Activated T-helper 1 cell treated with anti-CD3 and anti-CD28 coated beads, Interleukin-2, amount 50 U/mL, for 16 hours (primary cell): Measurements from ENCODE around the gene CAMK2A.

Source experiments
- DNase-seq, 2 donors: peaks; one replicate each; pipeline ENCODE4 v3.0.0-alpha.2; 2020; ENCODE audit warnings: low read depth in 1 of 2, low spot score in 1 of 2

The CAMK2A gene

GRCh38 chr5:150279330-150280020 lies 10.1 kb downstream of the CAMK2A start:
- no peak for DNase-seq

GRCh38 chr5:150278916-150279315 lies 10.7 kb downstream of the CAMK2A start:
- DNase-seq, result no peak

- no peak for DNase-seq
Measured at GRCh38 chr5:150278046-150278730, 11.4 kb downstream of the CAMK2A start.

- no peak for DNase-seq
Measured at GRCh38 chr5:150277043-150277442, 12.5 kb downstream of the CAMK2A start.

- no peak for DNase-seq
Measured at GRCh38 chr5:150274811-150275210, 14.8 kb downstream of the CAMK2A start.

- no peak for DNase-seq
Measured at GRCh38 chr5:150272531-150272930, 17.0 kb downstream of the CAMK2A start.

GRCh38 chr5:150271923-150272322 lies 17.6 kb downstream of the CAMK2A start:
- no peak for DNase-seq

GRCh38 chr5:150271296-150271692 lies 18.3 kb downstream of the CAMK2A start:
- no peak for DNase-seq

- DNase-seq, result no peak
Measured at GRCh38 chr5:150270541-150271295, 18.9 kb downstream of the CAMK2A start.

GRCh38 chr5:150266871-150267291 lies 22.7 kb downstream of the CAMK2A start:
- no peak for DNase-seq

GRCh38 chr5:150265870-150266383 lies 23.6 kb downstream of the CAMK2A start:
- no peak for DNase-seq

- DNase-seq, result no peak
Measured at GRCh38 chr5:150264667-150265603, 24.6 kb downstream of the CAMK2A start.

GRCh38 chr5:150263801-150264621 lies 25.6 kb downstream of the CAMK2A start:
- no peak for DNase-seq

- DNase-seq, result no peak
Measured at GRCh38 chr5:150263375-150263775, 26.2 kb downstream of the CAMK2A start.

- DNase-seq, result no peak
Measured at GRCh38 chr5:150262502-150262901, 27.1 kb downstream of the CAMK2A start.

- no peak for DNase-seq
Measured at GRCh38 chr5:150261231-150261630, 28.3 kb downstream of the CAMK2A start.

- DNase-seq, result no peak
Measured at GRCh38 chr5:150258130-150258529, 31.4 kb downstream of the CAMK2A start.

- no peak for DNase-seq
Measured at GRCh38 chr5:150257424-150257823, 32.1 kb downstream of the CAMK2A start.

GRCh38 chr5:150256410-150257064 lies 33.0 kb downstream of the CAMK2A start:
- no peak for DNase-seq
